SK-N-SH (cell line): ENCODE results near the gene ACSF3. TPM values are rescaled to one million over a fixed set of nuclear protein-coding genes. Genes with fewer than 3 reads are reported as not detected.

Experiments used
- CTCF ChIA-PET: fragments of 300-600, 350-600 bp; formaldehyde crosslinking; extraction: SDS; loops from one replicate; lab custom pipeline; 2021; lab: Yijun Ruan, JAX
- POLR2A ChIA-PET: fragments of 350-600 bp; sonication (Branson Sonifier 250); formaldehyde crosslinking; extraction: SDS; loops from one replicate; lab custom pipeline; 2020; ENCODE audit warnings: antibody characterized with exemption, inconsistent platforms; lab: Yijun Ruan, JAX
- DNase-seq: peaks from one replicate; pipeline ENCODE4 v3.0.0; 2012
- H2AFZ ChIP-seq: fragments of 200-600 bp; sonication (generic); 2 replicates; pipeline ENCODE4 v1.8.1; 2016; ENCODE audit warnings: antibody characterized with exemption, mild to moderate bottlenecking, low read depth
- H3F3A ChIP-seq: fragments of 200-600 bp; sonication (generic); replicated peaks from 2 replicates; pipeline ENCODE3; 2016; ENCODE audit warnings: antibody characterized with exemption, mild to moderate bottlenecking; ENCODE audit not compliant: insufficient read depth
- H3K27ac ChIP-seq, 2 experiments: fragments of 200-500 bp in 1 of 2; fragments of 200-600 bp in 1 of 2; sonication (Bioruptor generic) in 1 of 2; sonication (generic), shearing (Covaris generic) in 1 of 2; 2 replicates each; pipeline versions ENCODE4 v1.5.1 to v1.6.1; 2014 to 2016; ENCODE audit warnings: low read depth in 2 of 2, inconsistent platforms in 1 of 2, low read length in 1 of 2, mild to moderate bottlenecking in 1 of 2, mixed read lengths in 1 of 2
- H3K27me3 ChIP-seq: fragments of 200-600 bp; sonication (generic), shearing (Covaris generic); 2 replicates; pipeline ENCODE4 v1.6.1; 2016; ENCODE audit warnings: mixed run types; ENCODE audit not compliant: insufficient read depth
- H3K36me3 ChIP-seq, 2 experiments: fragments of 200-500 bp in 1 of 2; fragments of 200-600 bp in 1 of 2; sonication (Bioruptor generic) in 1 of 2; sonication (generic) in 1 of 2; replicated peaks in 1 of 2; 2 replicates each; pipeline versions ENCODE3 to v1.5.1; 2014 to 2016; ENCODE audit warnings: low read length in 1 of 2, mild to moderate bottlenecking in 1 of 2; ENCODE audit not compliant: insufficient read depth in 2 of 2, control insufficient read depth in 1 of 2
- H3K4me1 ChIP-seq, 2 experiments: fragments of 200-500 bp in 1 of 2; fragments of 200-600 bp in 1 of 2; sonication (Bioruptor generic) in 1 of 2; sonication (generic), shearing (Covaris generic) in 1 of 2; 2 replicates each; pipeline versions ENCODE4 v1.5.1 to v1.6.1; 2014 to 2016; ENCODE audit warnings: low read depth in 1 of 2, low read length in 1 of 2, mixed run types in 1 of 2; ENCODE audit not compliant: insufficient read depth in 2 of 2, control insufficient read depth in 1 of 2
- H3K4me2 ChIP-seq: fragments of 200-600 bp; sonication (generic), shearing (Covaris generic); 2 replicates; pipeline ENCODE4 v1.6.1; 2017; ENCODE audit warnings: mixed run types
- H3K4me3 ChIP-seq, 2 experiments: fragments of 200-500 bp in 1 of 2; fragments of 200-600 bp in 1 of 2; sonication (Bioruptor generic) in 1 of 2; sonication (generic), shearing (Covaris generic) in 1 of 2; 2 replicates each; pipeline versions ENCODE4 v1.5.1 to v1.8.1; 2014 to 2016; ENCODE audit warnings: low read depth in 2 of 2, inconsistent platforms in 1 of 2, low read length in 1 of 2, mild to moderate bottlenecking in 1 of 2, mixed read lengths in 1 of 2, moderate library complexity in 1 of 2
- H3K79me2 ChIP-seq: fragments of 200-600 bp; sonication (generic); 2 replicates; pipeline ENCODE4 v1.8.1; 2017; ENCODE audit warnings: mild to moderate bottlenecking; ENCODE audit not compliant: insufficient read depth
- H3K9ac ChIP-seq: fragments of 200-600 bp; sonication (generic); 2 replicates; pipeline ENCODE4 v1.6.1; 2017; ENCODE audit warnings: mixed run types
- H3K9me2 ChIP-seq: fragments of 200-600 bp; sonication (generic); 2 replicates; pipeline ENCODE4 v1.6.1; 2017; ENCODE audit warnings: mixed run types
- H3K9me3 ChIP-seq: fragments of 200-600 bp; sonication (generic); 2 replicates; pipeline ENCODE4 v1.6.1; 2017; ENCODE audit warnings: mixed run types, mild to moderate bottlenecking, moderate library complexity
- H4K20me1 ChIP-seq: fragments of 200-600 bp; sonication (generic); 2 replicates; pipeline ENCODE4 v1.6.1; 2017; ENCODE audit warnings: mild to moderate bottlenecking, mixed run types; ENCODE audit not compliant: insufficient read depth
- FOSL2 ChIP-seq: IDR thresholded peaks from 2 replicates; pipeline ENCODE4 v1.4.0; 2012; ENCODE audit warnings: low read depth, mild to moderate bottlenecking, moderate library complexity, borderline replicate concordance
- FOXM1 ChIP-seq: IDR thresholded peaks from 2 replicates; pipeline ENCODE4 v1.4.0; 2012; ENCODE audit warnings: low read depth, mild to moderate bottlenecking
- NFIC ChIP-seq: IDR thresholded peaks from 2 replicates; pipeline ENCODE4 v1.4.0; 2012; ENCODE audit warnings: borderline replicate concordance
- POLR2AphosphoS5 ChIP-seq: IDR thresholded peaks from 2 replicates; pipeline ENCODE4 v1.6.1; 2012; ENCODE audit warnings: low read depth, low read length
- RAD21 ChIP-seq: IDR thresholded peaks from 2 replicates; pipeline ENCODE4 v1.6.1; 2012; ENCODE audit warnings: mild to moderate bottlenecking, low read length
- SIN3A ChIP-seq: IDR thresholded peaks from 2 replicates; pipeline ENCODE4 v1.6.1; 2012; ENCODE audit warnings: low read depth, mild to moderate bottlenecking, low read length, moderate library complexity, borderline replicate concordance
- TAF1 ChIP-seq: IDR thresholded peaks from 2 replicates; pipeline ENCODE4 v1.6.1; 2012; ENCODE audit warnings: low read depth, mild to moderate bottlenecking, low read length, moderate library complexity, borderline replicate concordance
- YY1 ChIP-seq: IDR thresholded peaks from 2 replicates; pipeline ENCODE4 v1.4.0; 2012; ENCODE audit warnings: low read depth, mild to moderate bottlenecking
- WGBS: methylation state at CpG from one replicate; pipeline ENCODE4 v1.1.6; 2017; ENCODE audit warnings: low lambda C conversion rate; 5-methylcytosine and 5-hydroxymethylcytosine counted together
- polyA plus RNA-seq, 3 experiments: library from polyadenylated mRNA; depleted of rRNA; stranded (reverse); fragments of >200 nt; gene quantifications; 2 replicates each; pipeline ENCODE4 v1.2.3, GENCODE V29; 2012
- TF ChIP-seq, protein P1 (sequence below): fragments of 200-600 bp; sonication (generic); IDR thresholded peaks from 2 replicates; pipeline ENCODE4 v1.6.1; 2017; ENCODE audit warnings: antibody characterized with exemption, mild to moderate bottlenecking, moderate library complexity
- TF ChIP-seq, protein P2 (sequence below): fragments of 150-350 bp; IDR thresholded peaks from 2 replicates; pipeline ENCODE4 v1.6.1; 2017; ENCODE audit warnings: antibody characterized with exemption, low read length, low read depth, borderline replicate concordance
- TF ChIP-seq, protein P3 (sequence below): IDR thresholded peaks from 2 replicates; pipeline ENCODE4; 2012

Gene ACSF3
- polyA plus RNA-seq, 1 of the 3 experiments (the other 2 are of a cell fraction): 18.8 TPM

DNA sequence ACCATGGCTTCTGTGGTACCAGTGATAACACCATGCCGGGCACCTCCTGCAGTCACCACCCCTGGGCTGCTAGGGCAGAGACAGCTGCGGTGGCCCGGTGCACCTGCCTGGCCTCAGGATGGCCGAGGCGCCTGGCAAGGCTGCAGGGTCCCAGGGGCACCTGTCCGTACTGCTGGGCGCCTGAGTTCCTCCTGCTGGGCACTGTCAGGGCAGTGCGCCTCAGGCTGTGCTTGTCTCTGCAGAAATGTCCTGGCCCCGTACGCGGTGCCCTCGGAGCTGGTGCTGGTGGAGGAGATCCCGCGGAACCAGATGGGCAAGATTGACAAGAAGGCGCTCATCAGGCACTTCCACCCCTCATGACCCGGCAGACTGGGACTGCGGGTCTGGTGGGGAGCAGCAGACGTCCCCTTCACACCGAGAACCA lies 60.2 kb downstream of the ACSF3 start:
- CTCF ChIA-PET: interaction anchor here (0.9 to 2.0 kb wide), 3 partner anchors 13 to 215 kb away, joined by 3 to 5 read pairs (median 5); no protein-coding TSS in a partner anchor
- 97% methylated on average over 7 of the region's 19 CpGs for WGBS
- Histone ChIP-seq H3K9ac (no peak overlapping the region), H3K4me1 (peaks cover 0 to 59% of the 10 kb centered on the region in 2 experiments; a peak in 1 of 4 replicates), H3K27me3 (no peaks in the 10 kb centered on the region), H3K4me3 (no peak overlapping the region), H2AFZ (no peak overlapping the region), H3K36me3 (peaks cover 0 to 8% of the 10 kb centered on the region in 2 experiments), H3K79me2 (no peaks in the 10 kb centered on the region), H3K4me2 (no peak overlapping the region), H4K20me1 (no peaks in the 10 kb centered on the region), H3F3A (peaks cover 19% of the 10 kb centered on the region), H3K9me2 (no peaks in the 10 kb centered on the region), H3K27ac (no peak overlapping the region; a peak in 1 of 4 replicates), H3K9me3 (no peaks in the 10 kb centered on the region)
- no peak for TF ChIP-seq SIN3A
- TF ChIP-seq RAD21: no peak
- TF ChIP-seq, protein P1, sequence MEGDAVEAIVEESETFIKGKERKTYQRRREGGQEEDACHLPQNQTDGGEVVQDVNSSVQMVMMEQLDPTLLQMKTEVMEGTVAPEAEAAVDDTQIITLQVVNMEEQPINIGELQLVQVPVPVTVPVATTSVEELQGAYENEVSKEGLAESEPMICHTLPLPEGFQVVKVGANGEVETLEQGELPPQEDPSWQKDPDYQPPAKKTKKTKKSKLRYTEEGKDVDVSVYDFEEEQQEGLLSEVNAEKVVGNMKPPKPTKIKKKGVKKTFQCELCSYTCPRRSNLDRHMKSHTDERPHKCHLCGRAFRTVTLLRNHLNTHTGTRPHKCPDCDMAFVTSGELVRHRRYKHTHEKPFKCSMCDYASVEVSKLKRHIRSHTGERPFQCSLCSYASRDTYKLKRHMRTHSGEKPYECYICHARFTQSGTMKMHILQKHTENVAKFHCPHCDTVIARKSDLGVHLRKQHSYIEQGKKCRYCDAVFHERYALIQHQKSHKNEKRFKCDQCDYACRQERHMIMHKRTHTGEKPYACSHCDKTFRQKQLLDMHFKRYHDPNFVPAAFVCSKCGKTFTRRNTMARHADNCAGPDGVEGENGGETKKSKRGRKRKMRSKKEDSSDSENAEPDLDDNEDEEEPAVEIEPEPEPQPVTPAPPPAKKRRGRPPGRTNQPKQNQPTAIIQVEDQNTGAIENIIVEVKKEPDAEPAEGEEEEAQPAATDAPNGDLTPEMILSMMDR: no peak
- no peak for TF ChIP-seq FOSL2
- TF ChIP-seq, protein P2, sequence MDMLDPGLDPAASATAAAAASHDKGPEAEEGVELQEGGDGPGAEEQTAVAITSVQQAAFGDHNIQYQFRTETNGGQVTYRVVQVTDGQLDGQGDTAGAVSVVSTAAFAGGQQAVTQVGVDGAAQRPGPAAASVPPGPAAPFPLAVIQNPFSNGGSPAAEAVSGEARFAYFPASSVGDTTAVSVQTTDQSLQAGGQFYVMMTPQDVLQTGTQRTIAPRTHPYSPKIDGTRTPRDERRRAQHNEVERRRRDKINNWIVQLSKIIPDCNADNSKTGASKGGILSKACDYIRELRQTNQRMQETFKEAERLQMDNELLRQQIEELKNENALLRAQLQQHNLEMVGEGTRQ: no peak
- TF ChIP-seq POLR2AphosphoS5: no peak
- TF ChIP-seq, protein P3, sequence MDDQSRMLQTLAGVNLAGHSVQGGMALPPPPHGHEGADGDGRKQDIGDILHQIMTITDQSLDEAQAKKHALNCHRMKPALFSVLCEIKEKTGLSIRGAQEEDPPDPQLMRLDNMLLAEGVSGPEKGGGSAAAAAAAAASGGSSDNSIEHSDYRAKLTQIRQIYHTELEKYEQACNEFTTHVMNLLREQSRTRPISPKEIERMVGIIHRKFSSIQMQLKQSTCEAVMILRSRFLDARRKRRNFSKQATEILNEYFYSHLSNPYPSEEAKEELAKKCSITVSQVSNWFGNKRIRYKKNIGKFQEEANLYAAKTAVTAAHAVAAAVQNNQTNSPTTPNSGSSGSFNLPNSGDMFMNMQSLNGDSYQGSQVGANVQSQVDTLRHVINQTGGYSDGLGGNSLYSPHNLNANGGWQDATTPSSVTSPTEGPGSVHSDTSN: no peak
- no peak for TF ChIP-seq TAF1
- TF ChIP-seq FOXM1: no peak
- no peak for TF ChIP-seq NFIC
- DNase-seq: no peak
- POLR2A ChIA-PET: no interaction called here

DNA sequence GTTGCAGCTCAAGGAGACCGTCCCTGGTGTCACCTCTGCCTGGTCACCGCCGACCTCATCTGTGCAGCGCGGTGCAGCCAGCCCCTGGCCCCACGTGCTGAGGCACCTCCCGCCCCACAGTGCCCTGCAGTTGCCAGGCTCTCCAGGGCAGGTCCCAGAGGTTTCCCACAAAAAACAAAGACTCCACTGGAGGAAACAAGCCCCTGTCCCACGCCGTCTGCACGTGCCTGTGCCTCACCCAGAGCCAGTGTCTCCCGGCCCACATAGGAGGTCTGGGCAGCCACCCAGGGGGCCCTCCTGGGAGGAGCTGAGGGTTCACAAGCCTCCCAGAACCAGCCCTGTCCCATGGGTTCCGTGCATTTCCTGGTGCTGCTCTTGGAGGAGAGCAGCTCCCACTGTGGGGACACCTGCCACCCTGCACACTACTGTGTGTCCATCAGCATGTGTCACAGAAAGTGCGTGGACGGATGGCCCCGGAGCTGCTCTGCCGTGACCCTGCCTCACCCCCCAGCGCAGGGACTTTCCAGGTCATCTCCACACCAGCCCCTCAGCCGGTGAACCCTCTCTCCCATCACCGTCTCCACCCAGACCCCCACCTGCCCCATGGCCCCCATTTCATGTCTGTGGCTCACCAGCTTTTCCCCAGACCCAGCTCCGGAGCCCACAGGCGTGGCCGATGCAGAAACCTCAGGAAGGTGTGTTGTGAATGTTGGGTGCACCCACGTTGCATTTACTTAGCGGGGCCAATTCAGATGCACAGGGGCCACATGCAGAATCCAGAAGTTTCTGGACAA lies 60.9 kb downstream of the ACSF3 start:
- H3K36me3 ChIP-seq: peaks cover 0 to 4% of the 10 kb centered on the region in 2 experiments
- no peaks in the 10 kb centered on the region for H3K27me3 ChIP-seq
- 84% methylated on average over 12 of the region's 24 CpGs for WGBS
- no peak overlapping the region for H3K4me2 ChIP-seq
- no peak overlapping the region for H3K4me3 ChIP-seq
- H3K9me3 ChIP-seq: no peaks in the 10 kb centered on the region
- H4K20me1 ChIP-seq: no peaks in the 10 kb centered on the region
- no peak for DNase-seq
- H3K27ac ChIP-seq: no peak overlapping the region
- TF ChIP-seq YY1: no peak
- H3K4me1 ChIP-seq: peaks cover 0 to 59% of the 10 kb centered on the region in 2 experiments; a peak in 1 of 4 replicates
- peaks cover 20% of the 10 kb centered on the region for H3F3A ChIP-seq
- H2AFZ ChIP-seq: no peak overlapping the region
- ChIA-PET POLR2A (no interaction called here), CTCF (interaction anchor here (0.9 to 2.0 kb wide), 4 partner anchors 13 to 216 kb away, joined by 3 to 5 read pairs (median 4); no protein-coding TSS in a partner anchor)
- no peak overlapping the region for H3K9ac ChIP-seq
- H3K79me2 ChIP-seq: no peaks in the 10 kb centered on the region
- H3K9me2 ChIP-seq: no peaks in the 10 kb centered on the region
